Measurements from ENCODE around the gene USP20.

The USP20 gene

DNA sequence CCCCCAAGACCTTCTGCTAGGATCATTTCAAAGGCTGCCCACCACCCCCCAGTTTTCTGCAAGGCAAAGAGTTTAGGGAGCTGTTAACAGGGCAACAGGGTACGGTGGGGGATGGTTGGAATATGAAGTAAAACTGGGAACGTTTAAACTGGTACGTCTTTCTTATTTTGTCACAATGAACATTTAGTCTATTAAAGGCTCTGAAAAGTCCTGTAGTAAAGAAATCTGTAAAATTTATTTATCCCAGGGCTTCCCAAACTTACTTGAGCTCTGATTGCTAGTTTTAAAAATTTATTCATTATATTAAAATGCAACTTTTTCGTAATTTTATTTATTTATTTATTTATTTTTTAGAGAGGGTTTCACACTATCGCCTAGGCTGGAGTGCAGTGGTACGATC is 62.0 kb downstream of the USP20 start:
- Histone ChIP-seq H3K27ac (ENCODE audit: low read depth, low read length) (no peak overlapping the region), H2BK120ac (ENCODE audit: low read depth, low read length) (no peak overlapping the region), H3K4ac (ENCODE audit: low read depth, low read length) (no peak overlapping the region), H2BK5ac (ENCODE audit: low read length) (no peak overlapping the region), H2AK5ac (ENCODE audit: low read length) (no peak overlapping the region), H3K4me1 (ENCODE audit: control insufficient read depth, low read depth, low read length) (no peaks in the 10 kb centered on the region), H3K4me2 (ENCODE audit: low read length) (no peak overlapping the region), H3K23ac (ENCODE audit: low read length) (no peak overlapping the region), H3K9ac (ENCODE audit: low read length) (no peak overlapping the region), H4K5ac (ENCODE audit: low read length) (no peak overlapping the region), H3K4me3 (ENCODE audit: low read length) (no peak overlapping the region), H4K8ac (ENCODE audit: low read depth, low read length) (no peak overlapping the region), H3K18ac (ENCODE audit: low read length) (no peak overlapping the region), H3K79me2 (ENCODE audit: control insufficient read depth, insufficient read depth, low read length) (no peaks in the 10 kb centered on the region), H3K36me3 (ENCODE audit: control insufficient read depth, insufficient read depth, low read length) (no peaks in the 10 kb centered on the region), H3K79me1 (ENCODE audit: low read length) (no peaks in the 10 kb centered on the region), H3K27me3 (ENCODE audit: insufficient read depth, low read length, poor library complexity) (no peaks in the 10 kb centered on the region), H2BK15ac (replicated peaks; ENCODE audit: low read depth) (no peak overlapping the region), H3K56ac (ENCODE audit: low read length) (no peak overlapping the region)
- DNase-seq: no peak
- WGBS (ENCODE audit: extremely low coverage, insufficient coverage, low lambda C conversion rate): no CpG with 5 or more reads among the region's 6 CpGs

DNA sequence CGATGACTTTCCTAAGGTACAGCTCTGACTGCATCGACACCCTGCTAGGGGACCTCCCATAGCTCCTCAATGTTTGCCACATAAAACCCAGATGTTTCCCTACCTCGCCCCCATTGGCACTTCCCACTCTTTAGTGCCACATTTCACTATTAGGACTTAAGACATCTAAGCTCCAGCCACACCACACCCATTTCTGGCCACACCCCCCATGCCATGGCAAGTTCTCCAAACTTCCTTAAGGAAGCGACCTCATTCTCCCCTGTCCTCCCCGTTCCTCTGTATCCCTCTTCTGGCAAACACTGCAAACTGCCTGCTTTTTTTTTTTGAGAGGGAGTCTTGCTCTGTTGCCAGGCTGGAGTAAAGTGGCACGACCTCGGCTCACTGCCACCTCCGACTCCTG is 62.9 kb downstream of the USP20 start:
- Histone ChIP-seq H2BK5ac (ENCODE audit: low read length) (no peak overlapping the region), H2BK15ac (replicated peaks; ENCODE audit: low read depth) (no peak overlapping the region), H3K23ac (ENCODE audit: low read length) (no peak overlapping the region), H3K9ac (ENCODE audit: low read length) (no peak overlapping the region), H2AK5ac (ENCODE audit: low read length) (no peak overlapping the region), H3K4me1 (ENCODE audit: control insufficient read depth, low read depth, low read length) (no peaks in the 10 kb centered on the region), H3K79me2 (ENCODE audit: control insufficient read depth, insufficient read depth, low read length) (no peaks in the 10 kb centered on the region), H3K4me3 (ENCODE audit: low read length) (no peak overlapping the region), H3K4ac (ENCODE audit: low read depth, low read length) (no peak overlapping the region), H3K79me1 (ENCODE audit: low read length) (no peaks in the 10 kb centered on the region), H4K8ac (ENCODE audit: low read depth, low read length) (no peak overlapping the region), H3K56ac (ENCODE audit: low read length) (no peak overlapping the region), H2BK120ac (ENCODE audit: low read depth, low read length) (no peak overlapping the region), H4K5ac (ENCODE audit: low read length) (no peak overlapping the region), H3K4me2 (ENCODE audit: low read length) (no peak overlapping the region), H3K36me3 (ENCODE audit: control insufficient read depth, insufficient read depth, low read length) (no peaks in the 10 kb centered on the region), H3K27me3 (ENCODE audit: insufficient read depth, low read length, poor library complexity) (no peaks in the 10 kb centered on the region), H3K18ac (ENCODE audit: low read length) (no peak overlapping the region), H3K27ac (ENCODE audit: low read depth, low read length) (no peak overlapping the region)
- WGBS (ENCODE audit: extremely low coverage, insufficient coverage, low lambda C conversion rate): no CpG with 5 or more reads among the region's 8 CpGs
- peak; percentile 78 for DNase-seq

- no peak overlapping the region for H2AK5ac ChIP-seq (ENCODE audit: low read length)
- H4K8ac ChIP-seq (ENCODE audit: low read depth, low read length): no peak overlapping the region
- H3K18ac ChIP-seq (ENCODE audit: low read length): no peak overlapping the region
- no peak overlapping the region for H2BK120ac ChIP-seq (ENCODE audit: low read depth, low read length)
- no peak overlapping the region for H3K4me3 ChIP-seq (ENCODE audit: low read length)
- H3K23ac ChIP-seq (ENCODE audit: low read length): no peak overlapping the region
- no peaks in the 10 kb centered on the region for H3K4me1 ChIP-seq (ENCODE audit: control insufficient read depth, low read depth, low read length)
- H2BK15ac ChIP-seq (replicated peaks; ENCODE audit: low read depth): no peak overlapping the region
- H3K79me1 ChIP-seq (ENCODE audit: low read length): no peaks in the 10 kb centered on the region
- no peak overlapping the region for H3K4me2 ChIP-seq (ENCODE audit: low read length)
- H3K4ac ChIP-seq (ENCODE audit: low read depth, low read length): no peak overlapping the region
- H3K36me3 ChIP-seq (ENCODE audit: control insufficient read depth, insufficient read depth, low read length): no peaks in the 10 kb centered on the region
- no peak overlapping the region for H4K5ac ChIP-seq (ENCODE audit: low read length)
- H3K9ac ChIP-seq (ENCODE audit: low read length): no peak overlapping the region
- WGBS (ENCODE audit: extremely low coverage, insufficient coverage, low lambda C conversion rate): no CpG with 5 or more reads among the region's 2 CpGs
- no peak overlapping the region for H3K56ac ChIP-seq (ENCODE audit: low read length)
- DNase-seq: no peak
- H3K79me2 ChIP-seq (ENCODE audit: control insufficient read depth, insufficient read depth, low read length): no peaks in the 10 kb centered on the region
- no peak overlapping the region for H2BK5ac ChIP-seq (ENCODE audit: low read length)
- no peaks in the 10 kb centered on the region for H3K27me3 ChIP-seq (ENCODE audit: insufficient read depth, low read length, poor library complexity)
- H3K27ac ChIP-seq (ENCODE audit: low read depth, low read length): no peak overlapping the region
Observed at GRCh38 chr9:129899620-129900019, 64.4 kb downstream of the USP20 start.

DNA sequence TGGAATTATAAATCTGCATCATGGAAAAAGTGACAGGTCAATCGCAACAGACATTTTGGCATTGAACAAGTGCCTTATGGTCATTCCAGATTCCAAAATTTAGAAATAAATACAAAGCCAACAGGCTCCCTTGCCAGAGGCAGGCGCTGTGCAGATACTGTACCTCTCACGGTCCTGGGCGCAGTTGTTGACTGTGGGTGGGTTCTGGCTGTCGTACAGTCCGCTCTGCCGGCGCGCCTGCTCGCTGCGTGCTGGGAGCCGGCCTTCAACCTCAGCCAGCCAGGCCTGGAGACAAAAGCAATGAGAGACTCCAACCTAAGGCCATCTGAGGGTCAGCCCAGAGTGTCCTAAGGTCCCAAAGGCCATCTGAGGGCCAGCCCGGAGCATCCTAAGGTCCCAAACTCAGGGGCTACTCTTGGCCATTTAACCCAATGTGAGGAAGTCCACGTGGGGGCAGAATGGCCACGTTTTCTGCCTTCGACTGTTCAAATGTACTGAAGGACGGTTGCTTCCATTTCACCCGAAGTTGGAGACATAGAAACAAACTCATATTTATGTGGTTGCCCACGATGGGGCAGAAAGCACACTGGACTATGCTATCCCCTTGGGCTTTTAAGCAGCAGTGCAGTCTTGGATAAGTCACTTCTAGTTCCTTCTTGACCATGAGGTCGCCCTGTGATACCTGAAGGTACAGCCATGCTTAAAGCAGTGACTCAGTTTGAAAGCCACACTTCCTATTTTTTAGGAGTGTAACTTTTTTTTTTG is 65.2 kb downstream of the USP20 start:
- Histone ChIP-seq H3K23ac (ENCODE audit: low read length) (no peak overlapping the region), H3K79me2 (ENCODE audit: control insufficient read depth, insufficient read depth, low read length) (no peaks in the 10 kb centered on the region), H3K36me3 (ENCODE audit: control insufficient read depth, insufficient read depth, low read length) (no peaks in the 10 kb centered on the region), H3K18ac (ENCODE audit: low read length) (no peak overlapping the region), H3K9ac (ENCODE audit: low read length) (no peak overlapping the region), H2BK120ac (ENCODE audit: low read depth, low read length) (no peak overlapping the region), H3K4me3 (ENCODE audit: low read length) (no peak overlapping the region), H3K4me1 (ENCODE audit: control insufficient read depth, low read depth, low read length) (no peaks in the 10 kb centered on the region), H3K27me3 (ENCODE audit: insufficient read depth, low read length, poor library complexity) (no peaks in the 10 kb centered on the region), H4K8ac (ENCODE audit: low read depth, low read length) (no peak overlapping the region), H2BK15ac (replicated peaks; ENCODE audit: low read depth) (no peak overlapping the region), H3K79me1 (ENCODE audit: low read length) (no peaks in the 10 kb centered on the region), H4K5ac (ENCODE audit: low read length) (no peak overlapping the region), H3K27ac (ENCODE audit: low read depth, low read length) (no peak overlapping the region), H3K4me2 (ENCODE audit: low read length) (no peak overlapping the region), H3K56ac (ENCODE audit: low read length) (no peak overlapping the region), H2BK5ac (ENCODE audit: low read length) (no peak overlapping the region), H2AK5ac (ENCODE audit: low read length) (no peak overlapping the region), H3K4ac (ENCODE audit: low read depth, low read length) (no peak overlapping the region)
- no CpG with 5 or more reads among the region's 20 CpGs for WGBS (ENCODE audit: extremely low coverage, insufficient coverage, low lambda C conversion rate)
- no peak for DNase-seq

- no peaks in the 10 kb centered on the region for H3K36me3 ChIP-seq (ENCODE audit: control insufficient read depth, insufficient read depth, low read length)
- H4K8ac ChIP-seq (ENCODE audit: low read depth, low read length): no peak overlapping the region
- no peaks in the 10 kb centered on the region for H3K79me2 ChIP-seq (ENCODE audit: control insufficient read depth, insufficient read depth, low read length)
- H3K79me1 ChIP-seq (ENCODE audit: low read length): no peaks in the 10 kb centered on the region
- no peak overlapping the region for H3K4me2 ChIP-seq (ENCODE audit: low read length)
- no peaks in the 10 kb centered on the region for H3K27me3 ChIP-seq (ENCODE audit: insufficient read depth, low read length, poor library complexity)
- no peak for DNase-seq
- H3K9ac ChIP-seq (ENCODE audit: low read length): no peak overlapping the region
- no peak overlapping the region for H3K18ac ChIP-seq (ENCODE audit: low read length)
- H4K5ac ChIP-seq (ENCODE audit: low read length): no peak overlapping the region
- H3K4ac ChIP-seq (ENCODE audit: low read depth, low read length): no peak overlapping the region
- no CpG with 5 or more reads among the region's 9 CpGs for WGBS (ENCODE audit: extremely low coverage, insufficient coverage, low lambda C conversion rate)
- no peak overlapping the region for H3K23ac ChIP-seq (ENCODE audit: low read length)
- H2BK120ac ChIP-seq (ENCODE audit: low read depth, low read length): no peak overlapping the region
- no peak overlapping the region for H3K27ac ChIP-seq (ENCODE audit: low read depth, low read length)
- no peak overlapping the region for H3K56ac ChIP-seq (ENCODE audit: low read length)
- no peak overlapping the region for H3K4me3 ChIP-seq (ENCODE audit: low read length)
- H2AK5ac ChIP-seq (ENCODE audit: low read length): no peak overlapping the region
- no peaks in the 10 kb centered on the region for H3K4me1 ChIP-seq (ENCODE audit: control insufficient read depth, low read depth, low read length)
- H2BK15ac ChIP-seq (replicated peaks; ENCODE audit: low read depth): no peak overlapping the region
- H2BK5ac ChIP-seq (ENCODE audit: low read length): no peak overlapping the region
Observed at GRCh38 chr9:129901993-129902739, 66.9 kb downstream of the USP20 start.

Data from mesendoderm (in vitro differentiated cells).